Stimulated activated CD4-positive, alpha-beta T cell treated with anti-CD3 and anti-CD28 coated beads, Interleukin-12 subunit alpha, Interleukin-12 subunit beta, amount 100 ng/mL, for 4 hours (primary cell): ENCODE measurements around the gene NPIPA8.
"Not testable (repeated sequence)": the region's sequence is repeated elsewhere in the genome, so short reads cannot be mapped to it uniquely, and the experiment has no call there.

ENCODE experiments used
- DNase-seq: peaks from one replicate; pipeline ENCODE4 v3.0.0-alpha.2; 2020

Gene NPIPA8

GRCh38 chr16:18270171-18270570 lies 66.4 kb downstream of the NPIPA8 start:
- DNase-seq, result not testable (repeated sequence)
